ENCODE measurements around the gene KRT10. TPM values are rescaled to one million over a fixed set of nuclear protein-coding genes. Genes with fewer than 3 reads are reported as not detected.

The KRT10 gene
- polyA plus RNA-seq, 3 donors from 2014 or later = 120 to 191 (median 182) TPM

GRCh38 chr17:40810494-40810893 is 11.9 kb downstream of the KRT10 start:
- H3K27ac Mint-ChIP-seq = no peak overlapping the region
- peaks cover 15 to 42% (median 33%) of the 10 kb centered on the region in 3 donors for H3K27me3 Mint-ChIP-seq (ENCODE audit: low read depth in 3 of 3)
- no peaks in the 10 kb centered on the region for H3K4me1 Mint-ChIP-seq
- H3K36me3 Mint-ChIP-seq = peaks cover 0 to 7% (median 0%) of the 10 kb centered on the region in 3 donors
- H3K4me3 Mint-ChIP-seq = no peak overlapping the region
- peaks cover 0 to 18% (median 2%) of the 10 kb centered on the region in 6 donors for H3K9me3 Mint-ChIP-seq
- no peak for DNase-seq

GRCh38 chr17:40809721-40810421 is 12.5 kb downstream of the KRT10 start:
- DNase-seq = no peak
- no peak overlapping the region for H3K27ac Mint-ChIP-seq
- peaks cover 0 to 7% (median 0%) of the 10 kb centered on the region in 3 donors for H3K36me3 Mint-ChIP-seq
- H3K4me1 Mint-ChIP-seq = no peaks in the 10 kb centered on the region
- H3K4me3 Mint-ChIP-seq = no peak overlapping the region
- H3K27me3 Mint-ChIP-seq (ENCODE audit: low read depth in 3 of 3) = peaks cover 15 to 47% (median 33%) of the 10 kb centered on the region in 3 donors
- H3K9me3 Mint-ChIP-seq = peaks cover 0 to 14% (median 1%) of the 10 kb centered on the region in 6 donors

- Mint-ChIP-seq H3K9me3 (no peaks in the 10 kb centered on the region), H3K36me3 (no peaks in the 10 kb centered on the region), H3K4me3 (no peak overlapping the region), H3K4me1 (peaks cover 0 to 2% of the 10 kb centered on the region in 2 donors), H3K27ac (no peak overlapping the region), H3K27me3 (ENCODE audit: low read depth in 3 of 3) (peaks cover 12 to 29% (median 23%) of the 10 kb centered on the region in 3 donors)
- no peak for DNase-seq
Measured at GRCh38 chr17:40806131-40806530, 16.3 kb downstream of the KRT10 start.

- Mint-ChIP-seq H3K36me3 (no peaks in the 10 kb centered on the region), H3K9me3 (no peaks in the 10 kb centered on the region), H3K4me3 (no peak overlapping the region), H3K4me1 (peaks cover 0 to 2% of the 10 kb centered on the region in 2 donors), H3K27me3 (ENCODE audit: low read depth in 3 of 3) (peaks cover 10 to 29% (median 20%) of the 10 kb centered on the region in 3 donors), H3K27ac (no peak overlapping the region)
- DNase-seq = peak; percentile 48 to 53 (median 49)
Measured at GRCh38 chr17:40803617-40804082, 18.8 kb downstream of the KRT10 start.

GRCh38 chr17:40801157-40801556 is 21.3 kb downstream of the KRT10 start:
- no peak for DNase-seq
- Mint-ChIP-seq H3K4me3 (no peak overlapping the region), H3K36me3 (no peaks in the 10 kb centered on the region), H3K27me3 (ENCODE audit: low read depth in 3 of 3) (peaks cover 8 to 15% (median 12%) of the 10 kb centered on the region in 3 donors), H3K9me3 (no peaks in the 10 kb centered on the region), H3K27ac (no peak overlapping the region), H3K4me1 (peaks cover 0 to 2% of the 10 kb centered on the region in 2 donors)

GRCh38 chr17:40800381-40800780 is 22.0 kb downstream of the KRT10 start:
- DNase-seq = no peak

GRCh38 chr17:40799859-40800258 is 22.6 kb downstream of the KRT10 start, which contains the start of gene KRT28:
TSS of gene KRT28 (minus strand) at chr17:40799959. CDS start at chr17:40799893, 66 bp downstream.
- Mint-ChIP-seq H3K27ac (no peak within 1 kb of the TSS), H3K4me1 (peaks cover 0 to 2% of the 10 kb centered on the region in 2 donors), H3K27me3 (ENCODE audit: low read depth in 3 of 3) (peaks cover 8 to 17% (median 8%) of the 10 kb centered on the region in 3 donors), H3K4me3 (no peak within 1 kb of the TSS), H3K9me3 (no peaks in the 10 kb centered on the region), H3K36me3 (no peaks in the 10 kb centered on the region)
- no peak for DNase-seq

More at GRCh38 chr17:40800381-40800780, 22.0 kb downstream of the KRT10 start:
- Mint-ChIP-seq H3K27me3 (ENCODE audit: low read depth in 3 of 3) (peaks cover 6 to 15% (median 12%) of the 10 kb centered on the region in 3 donors), H3K36me3 (no peaks in the 10 kb centered on the region), H3K9me3 (no peaks in the 10 kb centered on the region), H3K4me1 (peaks cover 0 to 2% of the 10 kb centered on the region in 2 donors), H3K4me3 (no peak overlapping the region), H3K27ac (no peak overlapping the region)

- no peak overlapping the region for H3K4me3 Mint-ChIP-seq
- no peaks in the 10 kb centered on the region for H3K4me1 Mint-ChIP-seq
- no peak for DNase-seq
- H3K27ac Mint-ChIP-seq = no peak overlapping the region
- peaks cover 11 to 18% (median 14%) of the 10 kb centered on the region in 3 donors for H3K27me3 Mint-ChIP-seq (ENCODE audit: low read depth in 3 of 3)
- H3K9me3 Mint-ChIP-seq = no peaks in the 10 kb centered on the region
- H3K36me3 Mint-ChIP-seq = no peaks in the 10 kb centered on the region
Measured at GRCh38 chr17:40796846-40797245, 25.6 kb downstream of the KRT10 start.

GRCh38 chr17:40795019-40795667 is 27.3 kb downstream of the KRT10 start:
- Mint-ChIP-seq H3K27ac (no peak overlapping the region), H3K36me3 (no peaks in the 10 kb centered on the region), H3K9me3 (no peaks in the 10 kb centered on the region), H3K4me3 (no peak overlapping the region), H3K27me3 (ENCODE audit: low read depth in 3 of 3) (peaks cover 14 to 18% (median 16%) of the 10 kb centered on the region in 3 donors), H3K4me1 (no peaks in the 10 kb centered on the region)
- DNase-seq = no peak

GRCh38 chr17:40794466-40794865 is 27.9 kb downstream of the KRT10 start:
- H3K36me3 Mint-ChIP-seq = no peaks in the 10 kb centered on the region
- no peak overlapping the region for H3K4me3 Mint-ChIP-seq
- H3K27ac Mint-ChIP-seq = no peak overlapping the region
- H3K4me1 Mint-ChIP-seq = no peaks in the 10 kb centered on the region
- no peaks in the 10 kb centered on the region for H3K9me3 Mint-ChIP-seq
- no peak for DNase-seq
- H3K27me3 Mint-ChIP-seq (ENCODE audit: low read depth in 3 of 3) = peaks cover 12 to 16% (median 16%) of the 10 kb centered on the region in 3 donors

- H3K27me3 Mint-ChIP-seq (ENCODE audit: low read depth in 3 of 3) = peaks cover 10 to 16% (median 12%) of the 10 kb centered on the region in 3 donors
- H3K9me3 Mint-ChIP-seq = no peaks in the 10 kb centered on the region
- DNase-seq = no peak
- H3K36me3 Mint-ChIP-seq = no peaks in the 10 kb centered on the region
- no peak overlapping the region for H3K4me3 Mint-ChIP-seq
- no peaks in the 10 kb centered on the region for H3K4me1 Mint-ChIP-seq
- no peak overlapping the region for H3K27ac Mint-ChIP-seq
Measured at GRCh38 chr17:40793832-40794231, 28.6 kb downstream of the KRT10 start.

- Mint-ChIP-seq H3K4me3 (no peak overlapping the region), H3K27me3 (ENCODE audit: low read depth in 3 of 3) (peaks cover 12 to 19% (median 15%) of the 10 kb centered on the region in 3 donors), H3K4me1 (no peaks in the 10 kb centered on the region), H3K36me3 (no peaks in the 10 kb centered on the region), H3K27ac (no peak overlapping the region), H3K9me3 (no peaks in the 10 kb centered on the region)
- no peak for DNase-seq
Measured at GRCh38 chr17:40791787-40792436, 30.5 kb downstream of the KRT10 start.

- no peaks in the 10 kb centered on the region for H3K9me3 Mint-ChIP-seq
- H3K27ac Mint-ChIP-seq = no peak overlapping the region
- H3K4me3 Mint-ChIP-seq = no peak overlapping the region
- H3K36me3 Mint-ChIP-seq = no peaks in the 10 kb centered on the region
- peaks cover 10 to 15% (median 14%) of the 10 kb centered on the region in 3 donors for H3K27me3 Mint-ChIP-seq (ENCODE audit: low read depth in 3 of 3)
- DNase-seq = no peak
- no peaks in the 10 kb centered on the region for H3K4me1 Mint-ChIP-seq
Measured at GRCh38 chr17:40791111-40791510, 31.3 kb downstream of the KRT10 start.

GRCh38 chr17:40782450-40782849 is 40.0 kb downstream of the KRT10 start, which contains the start of gene KRT27:
TSS of gene KRT27 (minus strand) at chr17:40782550. CDS start at chr17:40782493, 57 bp downstream.
- H3K27ac Mint-ChIP-seq = no peak within 1 kb of the TSS
- H3K27me3 Mint-ChIP-seq (ENCODE audit: low read depth in 3 of 3) = peaks cover 0 to 31% (median 9%) of the 10 kb centered on the region in 3 donors
- H3K4me1 Mint-ChIP-seq = no peaks in the 10 kb centered on the region

More at GRCh38 chr17:40782450-40782849, 40.0 kb downstream of the KRT10 start, which contains the start of gene KRT27:
- no peaks in the 10 kb centered on the region for H3K36me3 Mint-ChIP-seq
- DNase-seq = no peak
- H3K9me3 Mint-ChIP-seq = no peaks in the 10 kb centered on the region
- no peak within 1 kb of the TSS for H3K4me3 Mint-ChIP-seq

All from immature natural killer cell (primary cell).